ENCODE data around the gene GULP1.

GULP1 gene

DNA sequence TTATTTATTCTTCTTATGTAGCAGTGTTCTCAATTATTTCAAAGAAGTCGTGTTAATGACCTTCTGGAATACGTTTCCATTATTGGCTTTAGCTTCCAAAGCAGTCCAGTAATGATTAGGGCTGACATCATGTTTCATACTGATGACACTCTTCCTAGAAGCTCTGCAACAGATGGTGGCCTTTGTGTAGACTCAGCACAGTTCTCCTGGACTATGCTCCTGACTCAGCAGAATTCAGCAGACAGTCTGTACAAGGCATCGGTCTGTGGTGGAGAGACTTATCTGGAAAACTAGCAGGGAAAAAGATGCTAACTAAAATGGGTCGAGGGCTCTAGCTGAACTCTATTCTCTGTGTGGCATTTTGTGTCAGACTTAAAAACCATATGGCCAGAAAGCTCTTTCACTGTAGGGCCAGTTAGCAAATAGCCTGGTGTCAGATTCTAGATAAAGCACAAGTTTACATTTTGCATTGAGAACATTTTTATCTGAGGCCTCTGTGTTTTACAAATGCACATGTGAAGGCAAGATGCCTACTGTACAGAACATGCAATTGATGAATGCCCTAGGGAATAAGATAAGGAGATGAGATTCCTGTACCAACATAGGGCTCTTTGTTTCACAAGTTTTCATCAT, 35.1 kb downstream of the GULP1 start:
- no peak for DNase-seq

- DNase-seq: no peak
Measured at GRCh38 chr2:188327518-188328213, 36.0 kb downstream of the GULP1 start.

DNA sequence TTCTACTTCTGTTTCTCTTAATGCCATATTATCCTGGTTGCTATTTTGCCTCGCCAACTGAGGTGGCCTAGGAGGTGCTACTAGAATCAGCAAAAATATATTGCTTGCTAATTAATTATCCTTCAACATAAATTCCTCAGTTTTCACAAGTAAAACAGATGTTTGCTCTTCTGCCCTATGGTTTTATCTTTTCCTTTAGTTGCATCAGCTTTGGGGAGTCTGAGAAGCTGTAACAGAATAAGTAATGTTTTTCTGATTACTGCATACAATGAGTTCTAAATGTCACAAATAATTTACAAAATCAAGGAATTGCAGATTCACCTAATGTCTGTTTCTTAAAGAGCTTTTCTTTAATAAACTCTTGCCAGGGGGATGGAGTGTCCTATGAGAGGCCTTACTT, 36.7 kb downstream of the GULP1 start:
- DNase-seq: no peak

GRCh38 chr2:188330316-188331053, 38.8 kb downstream of the GULP1 start:
- DNase-seq: no peak

GRCh38 chr2:188332619-188333018, 40.9 kb downstream of the GULP1 start:
- DNase-seq: no peak

- no peak for DNase-seq
Measured at GRCh38 chr2:188333751-188334524, 42.3 kb downstream of the GULP1 start.

DNA sequence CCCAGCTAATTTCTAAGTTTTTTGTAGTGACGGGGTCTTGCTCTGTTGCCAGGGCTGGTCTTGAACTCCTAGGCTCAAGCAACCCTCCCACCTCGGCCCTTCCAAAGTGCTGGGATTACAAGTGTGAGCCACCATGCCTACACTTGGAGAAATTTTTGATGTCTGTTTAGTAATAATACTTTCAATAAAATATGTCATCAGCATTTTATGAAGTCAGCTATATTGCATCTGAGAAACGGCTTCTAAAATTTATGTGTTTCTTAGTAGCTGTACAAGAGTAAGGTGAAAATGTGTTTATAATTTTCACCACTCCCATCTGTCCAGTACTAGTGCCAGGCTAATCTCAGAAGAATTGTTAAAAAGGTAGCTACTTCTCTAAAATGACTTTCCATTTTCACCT, 46.8 kb downstream of the GULP1 start:
- no peak for DNase-seq

- no peak for DNase-seq
Measured at GRCh38 chr2:188340257-188340656, 48.6 kb downstream of the GULP1 start.

DNA sequence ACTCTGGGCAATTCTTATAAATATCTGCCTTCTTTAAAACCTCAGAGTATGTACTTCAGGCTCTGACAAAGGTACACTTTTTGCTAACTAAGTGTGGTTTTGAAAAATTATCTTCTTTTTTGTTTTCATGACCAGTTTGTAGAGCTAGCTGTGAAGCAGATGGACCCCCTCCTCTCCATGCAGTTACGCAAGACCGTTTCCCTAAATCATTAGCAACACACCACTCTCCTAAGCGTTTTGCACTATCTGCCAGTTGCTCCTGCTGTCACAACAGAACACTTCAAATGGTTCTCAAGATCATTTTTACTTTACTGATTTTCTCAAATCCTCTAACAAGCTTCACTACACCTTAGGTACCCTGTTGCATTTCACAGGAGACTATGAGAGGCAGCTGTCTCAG, 53.3 kb downstream of the GULP1 start:
- DNase-seq: no peak

GRCh38 chr2:188345426-188345825, 53.8 kb downstream of the GULP1 start:
- no peak for DNase-seq

DNA sequence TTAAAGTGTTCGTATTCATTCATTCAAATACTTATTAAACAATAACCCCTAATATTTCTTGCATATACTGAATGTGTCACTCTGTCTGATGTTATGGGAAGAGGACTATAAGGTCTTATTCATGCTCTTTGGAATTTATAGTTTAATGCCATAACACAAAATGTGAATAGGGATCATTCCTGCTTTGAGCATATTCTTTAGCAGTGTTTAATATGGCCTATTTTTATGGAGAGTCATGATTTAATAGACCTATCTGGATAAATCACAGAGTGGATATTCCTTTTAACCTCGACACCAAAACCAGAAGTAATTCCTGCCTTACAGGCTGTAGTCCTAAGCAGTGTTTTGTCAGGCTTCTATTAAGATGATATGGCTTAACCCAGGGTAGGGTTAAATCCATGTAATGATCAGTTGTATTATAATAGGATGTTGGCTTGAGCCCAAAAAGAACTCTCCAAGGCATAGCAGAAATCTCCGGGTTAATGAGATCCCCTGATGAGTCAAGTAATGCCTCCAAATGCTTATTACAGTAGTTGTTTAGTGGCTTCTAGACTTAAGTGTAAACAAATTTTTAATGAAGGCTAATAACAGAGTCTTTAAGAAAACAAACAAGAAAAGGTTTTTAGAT, 54.3 kb downstream of the GULP1 start:
- no peak for DNase-seq

GRCh38 chr2:188349019-188349418, 57.3 kb downstream of the GULP1 start:
- DNase-seq: no peak

- DNase-seq: no peak
Measured at GRCh38 chr2:188353282-188353681, 61.6 kb downstream of the GULP1 start.

- DNase-seq: no peak
Measured at GRCh38 chr2:188360485-188361263, 69.0 kb downstream of the GULP1 start.

- DNase-seq: no peak
Measured at GRCh38 chr2:188364033-188364630, 72.5 kb downstream of the GULP1 start.

GRCh38 chr2:188365058-188365641, 73.5 kb downstream of the GULP1 start:
- DNase-seq: no peak

- no peak for DNase-seq
Measured at GRCh38 chr2:188367164-188367563, 75.5 kb downstream of the GULP1 start.

DNA sequence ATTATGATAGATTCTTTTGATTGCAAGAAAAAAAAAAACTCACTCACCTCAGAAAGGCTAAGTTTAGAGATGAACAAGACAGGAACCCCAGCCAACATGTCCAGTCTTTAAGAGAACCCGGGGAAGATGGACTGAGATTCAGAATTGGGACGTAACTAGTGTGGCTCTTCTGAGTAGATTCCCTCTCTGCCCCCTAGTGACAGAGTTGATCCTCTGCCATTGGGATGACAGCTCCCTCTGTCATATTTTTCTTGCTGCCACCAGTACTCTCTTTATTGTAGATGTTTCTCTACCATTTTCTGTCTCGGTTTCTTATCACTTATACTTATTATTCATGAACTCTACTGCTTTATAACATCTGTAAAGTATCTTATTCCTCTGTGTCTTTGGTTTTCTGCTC, 77.7 kb downstream of the GULP1 start:
- DNase-seq: no peak

DNA sequence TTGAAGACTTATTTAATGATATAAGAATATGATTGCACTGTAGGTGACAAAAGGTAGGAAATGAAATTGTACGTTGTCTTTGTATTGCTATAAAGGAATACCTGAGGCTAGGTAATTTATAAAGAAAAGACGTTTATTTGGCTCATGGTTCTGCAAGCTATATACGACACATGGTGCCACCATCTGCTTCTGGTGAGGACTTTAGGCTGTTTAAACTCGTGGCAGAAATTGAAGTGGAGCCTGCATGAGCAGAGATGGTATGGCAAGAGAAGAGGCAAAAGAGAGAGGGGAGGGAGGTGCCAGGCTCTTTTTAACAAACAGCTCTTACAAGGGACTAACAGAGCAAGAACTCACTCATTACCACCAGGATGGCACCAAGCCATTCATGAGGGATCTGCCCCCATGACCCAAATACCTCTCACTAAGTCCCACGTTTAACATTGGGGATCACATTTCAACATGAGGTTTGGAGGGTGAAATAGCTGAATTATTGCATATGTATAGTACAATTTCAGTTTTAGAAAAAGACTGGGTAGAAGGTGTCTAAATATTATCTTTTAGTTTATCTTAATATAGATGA, 86.8 kb downstream of the GULP1 start:
- no peak for DNase-seq

DNA sequence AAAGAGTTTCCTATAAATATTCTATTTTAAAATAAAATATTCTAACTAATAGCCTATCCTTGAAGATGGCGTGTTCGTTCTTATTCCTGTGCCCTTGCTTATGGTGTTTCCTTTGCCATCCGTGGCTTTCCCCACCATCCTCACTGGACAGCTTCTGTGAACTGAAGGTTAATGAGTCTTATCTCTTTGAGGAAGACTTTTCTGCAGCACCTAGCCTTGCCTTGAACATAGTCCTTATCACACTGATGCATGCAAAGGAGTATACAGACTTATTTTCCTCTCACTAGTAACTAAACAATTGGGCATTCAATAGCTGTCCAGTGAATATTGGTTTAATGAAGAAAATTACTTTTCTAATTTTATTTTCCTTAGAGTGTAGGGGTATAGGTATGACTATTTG, 88.1 kb downstream of the GULP1 start:
- no peak for DNase-seq

GRCh38 chr2:188380280-188380679, 88.6 kb downstream of the GULP1 start:
- no peak for DNase-seq
